ENCODE data around the gene CDH8. TPM values are rescaled to one million over a fixed set of nuclear protein-coding genes. Genes with fewer than 3 reads are reported as not detected.

CDH8 gene
- total RNA-seq, 1 donor from 2014 or later: 0.78 TPM

DNA sequence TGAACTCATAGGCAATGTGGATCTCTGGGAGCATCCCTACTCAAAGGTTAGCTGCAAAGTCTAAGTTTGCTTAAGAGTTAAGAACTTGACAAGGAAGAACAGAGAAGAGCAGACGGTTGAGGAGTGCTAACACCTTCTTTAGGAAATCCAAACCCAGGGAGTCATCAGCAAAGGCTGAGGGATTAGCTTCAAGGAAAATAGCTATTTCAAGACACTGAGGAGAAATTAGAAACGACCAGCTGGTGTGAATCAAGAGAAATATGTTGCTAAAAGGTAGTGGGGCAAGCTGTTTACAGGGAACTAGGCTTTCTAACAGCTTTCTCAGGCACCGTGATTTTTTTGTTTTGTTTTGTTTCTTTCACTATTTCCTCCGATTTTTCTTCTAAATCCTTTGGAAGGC, 90.7 kb downstream of the CDH8 start:
- Histone ChIP-seq H3K4me1 (no peaks in the 10 kb centered on the region), H3K4me3 (no peak overlapping the region), H3K9me3 (no peaks in the 10 kb centered on the region), H3K27ac (no peak overlapping the region), H3K27me3 (no peaks in the 10 kb centered on the region), H3K36me3 (no peaks in the 10 kb centered on the region)
- no peak for ATAC-seq
- TF ChIP-seq, protein P1, sequence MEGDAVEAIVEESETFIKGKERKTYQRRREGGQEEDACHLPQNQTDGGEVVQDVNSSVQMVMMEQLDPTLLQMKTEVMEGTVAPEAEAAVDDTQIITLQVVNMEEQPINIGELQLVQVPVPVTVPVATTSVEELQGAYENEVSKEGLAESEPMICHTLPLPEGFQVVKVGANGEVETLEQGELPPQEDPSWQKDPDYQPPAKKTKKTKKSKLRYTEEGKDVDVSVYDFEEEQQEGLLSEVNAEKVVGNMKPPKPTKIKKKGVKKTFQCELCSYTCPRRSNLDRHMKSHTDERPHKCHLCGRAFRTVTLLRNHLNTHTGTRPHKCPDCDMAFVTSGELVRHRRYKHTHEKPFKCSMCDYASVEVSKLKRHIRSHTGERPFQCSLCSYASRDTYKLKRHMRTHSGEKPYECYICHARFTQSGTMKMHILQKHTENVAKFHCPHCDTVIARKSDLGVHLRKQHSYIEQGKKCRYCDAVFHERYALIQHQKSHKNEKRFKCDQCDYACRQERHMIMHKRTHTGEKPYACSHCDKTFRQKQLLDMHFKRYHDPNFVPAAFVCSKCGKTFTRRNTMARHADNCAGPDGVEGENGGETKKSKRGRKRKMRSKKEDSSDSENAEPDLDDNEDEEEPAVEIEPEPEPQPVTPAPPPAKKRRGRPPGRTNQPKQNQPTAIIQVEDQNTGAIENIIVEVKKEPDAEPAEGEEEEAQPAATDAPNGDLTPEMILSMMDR (IDR thresholded peaks at IDR 0.05): no peak
- DNase-seq: no peak
- intact Hi-C loops (cut with DNase I): no loop called here

DNA sequence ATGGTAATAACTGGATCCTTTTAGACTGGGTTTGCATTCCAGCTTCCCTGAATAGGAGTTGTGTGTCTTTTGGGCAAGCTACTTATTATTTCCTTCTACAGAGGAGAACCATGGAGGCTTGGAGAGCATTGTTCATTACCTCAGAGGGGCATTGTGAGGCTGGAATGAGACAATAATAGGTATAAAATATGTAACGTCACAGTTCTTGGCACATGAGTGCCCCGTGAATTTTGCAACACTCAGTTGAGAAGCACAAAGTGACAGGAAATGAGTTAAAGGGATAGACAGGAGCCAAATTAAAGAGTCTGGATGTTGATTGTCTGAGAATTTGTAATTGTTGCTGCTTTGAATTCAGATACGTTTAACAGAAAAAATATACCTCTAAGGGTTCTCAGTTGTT, 92.2 kb downstream of the CDH8 start:
- intact Hi-C loops (cut with DNase I): no loop called here
- no peak overlapping the region for H3K27ac ChIP-seq
- TF ChIP-seq, protein P1 (IDR thresholded peaks at IDR 0.05): no peak
- ATAC-seq (no peak), DNase-seq (no peak)
- H3K4me1 ChIP-seq: no peaks in the 10 kb centered on the region
- no peaks in the 10 kb centered on the region for H3K9me3 ChIP-seq
- no peaks in the 10 kb centered on the region for H3K27me3 ChIP-seq
- H3K36me3 ChIP-seq: no peaks in the 10 kb centered on the region
- no peak overlapping the region for H3K4me3 ChIP-seq

DNA sequence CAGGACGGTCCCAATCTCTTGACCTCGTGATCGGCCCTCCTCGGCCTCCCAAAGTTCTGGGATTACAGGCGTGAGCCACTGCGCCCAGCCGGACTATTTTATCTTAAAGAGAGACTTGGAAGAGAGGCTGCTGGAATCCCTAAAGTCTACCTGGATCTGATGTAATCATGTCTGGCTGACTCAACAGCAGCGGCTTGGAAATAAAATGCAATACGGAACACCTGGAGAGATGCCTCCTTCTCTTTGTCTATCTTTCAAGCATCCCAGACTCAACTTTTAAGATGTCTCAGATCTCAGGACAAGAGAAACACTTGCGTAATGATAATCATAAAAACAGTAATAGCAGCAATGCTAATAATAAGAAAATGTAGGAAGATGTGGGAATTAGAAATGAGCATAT, 95.6 kb downstream of the CDH8 start:
- H3K27ac ChIP-seq: no peak overlapping the region
- no peak for ATAC-seq
- no peak overlapping the region for H3K4me3 ChIP-seq
- intact Hi-C loops (cut with DNase I): no loop called here
- H3K27me3 ChIP-seq: no peaks in the 10 kb centered on the region
- TF ChIP-seq, protein P1 (IDR thresholded peaks at IDR 0.05): no peak
- no peaks in the 10 kb centered on the region for H3K4me1 ChIP-seq
- no peaks in the 10 kb centered on the region for H3K36me3 ChIP-seq
- H3K9me3 ChIP-seq: no peaks in the 10 kb centered on the region
- no peak for DNase-seq

DNA sequence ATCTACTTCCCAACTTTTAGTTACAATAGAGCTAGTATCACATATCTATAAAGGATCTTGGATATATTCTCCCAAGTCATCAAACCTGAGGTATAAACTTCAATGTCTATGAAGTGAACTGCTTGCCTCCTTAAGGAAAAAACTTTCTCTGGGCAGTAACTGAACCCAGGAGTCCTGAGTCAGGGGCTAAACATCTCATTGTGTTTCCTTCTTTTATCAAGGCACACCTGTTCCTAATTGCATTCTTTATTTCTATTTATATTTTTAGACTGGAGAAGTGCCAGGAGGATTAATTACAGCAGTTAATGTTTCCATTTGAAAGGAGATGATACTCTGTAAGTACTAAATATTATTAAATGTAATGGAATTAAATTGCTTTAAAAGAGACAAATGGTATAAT, 98.6 kb downstream of the CDH8 start:
- H3K9me3 ChIP-seq: no peaks in the 10 kb centered on the region
- no peaks in the 10 kb centered on the region for H3K4me1 ChIP-seq
- no peaks in the 10 kb centered on the region for H3K36me3 ChIP-seq
- no peak for DNase-seq
- H3K4me3 ChIP-seq: no peak overlapping the region
- ATAC-seq: no peak
- H3K27ac ChIP-seq: no peak overlapping the region
- TF ChIP-seq, protein P1 (IDR thresholded peaks at IDR 0.05): no peak
- no peaks in the 10 kb centered on the region for H3K27me3 ChIP-seq
- intact Hi-C loops (cut with DNase I): no loop called here

DNA sequence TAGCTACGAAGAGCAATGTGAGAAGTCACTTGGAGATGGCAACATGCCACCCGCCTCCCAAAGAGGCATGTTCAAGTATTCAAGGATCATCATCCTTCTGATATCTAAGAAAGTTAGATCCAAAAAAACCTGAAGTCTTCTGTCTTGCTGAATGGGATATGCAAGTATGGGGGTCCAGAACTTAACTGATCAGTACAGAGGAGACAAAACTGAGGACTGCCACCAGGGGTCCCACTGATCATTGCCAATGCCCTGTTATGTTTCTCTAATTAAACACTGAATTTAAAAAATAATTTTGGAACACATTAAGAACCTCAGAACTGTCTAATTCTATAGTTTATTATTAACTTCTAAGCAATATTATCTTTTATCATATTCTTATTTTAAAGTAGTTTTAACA, 99.7 kb downstream of the CDH8 start:
- Histone ChIP-seq H3K27me3 (no peaks in the 10 kb centered on the region), H3K9me3 (no peaks in the 10 kb centered on the region), H3K27ac (no peak overlapping the region), H3K36me3 (no peaks in the 10 kb centered on the region), H3K4me3 (no peak overlapping the region), H3K4me1 (no peaks in the 10 kb centered on the region)
- intact Hi-C loops (cut with DNase I): no loop called here
- no peak for DNase-seq
- no peak for ATAC-seq
- TF ChIP-seq, protein P1 (IDR thresholded peaks at IDR 0.05): no peak

DNA sequence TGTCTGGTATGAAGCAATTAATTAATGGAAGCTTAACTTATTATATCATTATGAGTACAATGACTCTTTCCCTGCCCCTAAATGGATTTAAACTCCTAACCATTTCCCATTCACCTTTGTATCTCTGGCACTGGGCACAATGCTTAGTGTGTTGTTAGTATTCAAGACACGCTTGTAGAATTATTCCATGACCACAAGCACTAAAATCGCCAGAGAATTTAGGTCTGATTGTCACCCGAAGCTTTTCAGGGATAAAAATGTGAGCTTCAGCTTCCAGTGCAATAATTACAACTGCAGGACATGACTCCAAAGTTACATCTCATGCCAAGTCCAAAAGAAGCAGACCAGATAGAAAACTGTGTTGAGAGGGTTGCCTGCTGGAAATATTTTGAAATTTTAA, 101.6 kb downstream of the CDH8 start:
- Histone ChIP-seq H3K36me3 (no peaks in the 10 kb centered on the region), H3K27me3 (no peaks in the 10 kb centered on the region), H3K4me1 (no peaks in the 10 kb centered on the region), H3K27ac (no peak overlapping the region), H3K9me3 (no peaks in the 10 kb centered on the region), H3K4me3 (no peak overlapping the region)
- ATAC-seq (no peak), DNase-seq (no peak)
- TF ChIP-seq, protein P1 (IDR thresholded peaks at IDR 0.05): no peak
- intact Hi-C loops (cut with DNase I): no loop called here
